Osteocyte (in vitro differentiated cells): Measurements from ENCODE around the gene MEIOB. TPM values are rescaled to one million over a fixed set of nuclear protein-coding genes. Genes with fewer than 3 reads are reported as not detected.

Source experiments
- DNase-seq: peaks from one replicate; pipeline ENCODE4 v3.0.0; 2021; ENCODE audit warnings: mixed read lengths; ENCODE audit not compliant: unreplicated experiment; ENCODE audit errors: extremely low spot score
- H3K27ac Mint-ChIP-seq: one replicate; pipeline ENCODE4 v1.8.0; 2021; ENCODE audit warnings: mild to moderate bottlenecking, mixed read lengths; ENCODE audit not compliant: unreplicated experiment
- H3K27me3 Mint-ChIP-seq: one replicate; pipeline ENCODE4 v1.8.0; 2021; ENCODE audit warnings: mixed read lengths; ENCODE audit not compliant: unreplicated experiment
- H3K36me3 Mint-ChIP-seq: one replicate; pipeline ENCODE4 v1.8.0; 2021; ENCODE audit warnings: mixed read lengths; ENCODE audit not compliant: unreplicated experiment
- H3K4me1 Mint-ChIP-seq: one replicate; pipeline ENCODE4 v1.8.0; 2021; ENCODE audit warnings: mixed read lengths; ENCODE audit not compliant: unreplicated experiment
- H3K4me3 Mint-ChIP-seq: one replicate; pipeline ENCODE4 v1.8.0; 2021; ENCODE audit warnings: mild to moderate bottlenecking, moderate library complexity, mixed read lengths; ENCODE audit not compliant: unreplicated experiment
- H3K9me3 Mint-ChIP-seq: one replicate; pipeline ENCODE4 v1.8.0; 2021; ENCODE audit warnings: mixed read lengths; ENCODE audit not compliant: unreplicated experiment
- CTCF ChIP-seq: fragments of 200-600 bp; sonication (generic); IDR thresholded peaks from 2 replicates; pipeline ENCODE4 v1.5.0; 2021; ENCODE audit warnings: antibody characterized with exemption, mild to moderate bottlenecking, moderate library complexity
- total RNA-seq: library from RNA; stranded (reverse); gene quantifications from 2 replicates; pipeline ENCODE4 v1.2.1, GENCODE V29; 2021

MEIOB gene
- total RNA-seq, 1 donor from 2014 or later: 1.2 TPM

DNA sequence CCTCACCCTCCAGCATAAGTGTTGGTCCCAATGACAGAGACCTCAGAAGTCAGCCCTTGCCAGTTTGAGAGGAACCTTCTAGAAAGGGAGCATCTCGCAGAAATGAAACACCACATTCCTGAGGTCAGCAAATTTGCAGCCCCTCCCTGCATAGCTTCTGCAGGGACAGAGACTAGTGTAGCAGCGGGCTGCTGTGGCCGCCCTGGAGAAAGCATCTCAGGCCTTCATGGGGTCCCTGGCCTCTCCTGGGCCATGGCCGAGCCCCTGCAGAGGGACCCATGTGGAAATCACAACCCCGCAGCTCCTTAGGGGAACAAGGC lies 34.8 kb upstream of the MEIOB start:
- no peak for DNase-seq
- no peak for TF ChIP-seq CTCF
- peaks cover 21% of the 10 kb centered on the region for H3K4me1 Mint-ChIP-seq
- H3K9me3 Mint-ChIP-seq: no peaks in the 10 kb centered on the region
- H3K27me3 Mint-ChIP-seq: peaks cover 4% of the 10 kb centered on the region
- no peaks in the 10 kb centered on the region for H3K36me3 Mint-ChIP-seq
- H3K4me3 Mint-ChIP-seq: no peak overlapping the region
- H3K27ac Mint-ChIP-seq: no peak overlapping the region

- H3K27ac Mint-ChIP-seq: peak overlapping the region; percentile 19
- no peak overlapping the region for H3K4me3 Mint-ChIP-seq
- no peak for DNase-seq
- peaks cover 4% of the 10 kb centered on the region for H3K27me3 Mint-ChIP-seq
- no peak for TF ChIP-seq CTCF
- no peaks in the 10 kb centered on the region for H3K9me3 Mint-ChIP-seq
- peaks cover 21% of the 10 kb centered on the region for H3K4me1 Mint-ChIP-seq
- H3K36me3 Mint-ChIP-seq: no peaks in the 10 kb centered on the region
These were observed 34.3 kb upstream of the MEIOB start for GRCh38 chr16:1906055-1906845.

GRCh38 chr16:1903845-1904840 lies 32.2 kb upstream of the MEIOB start:
- DNase-seq: no peak
- H3K36me3 Mint-ChIP-seq: no peaks in the 10 kb centered on the region
- no peak overlapping the region for H3K27ac Mint-ChIP-seq
- no peak overlapping the region for H3K4me3 Mint-ChIP-seq
- H3K27me3 Mint-ChIP-seq: peaks cover 8% of the 10 kb centered on the region
- H3K4me1 Mint-ChIP-seq: peaks cover 13% of the 10 kb centered on the region
- no peaks in the 10 kb centered on the region for H3K9me3 Mint-ChIP-seq
- no peak for TF ChIP-seq CTCF

GRCh38 chr16:1903220-1903574 lies 31.2 kb upstream of the MEIOB start:
- no peak for DNase-seq
- Mint-ChIP-seq H3K27ac (no peak overlapping the region), H3K27me3 (peaks cover 14% of the 10 kb centered on the region), H3K9me3 (no peaks in the 10 kb centered on the region), H3K36me3 (no peaks in the 10 kb centered on the region), H3K4me1 (peaks cover 10% of the 10 kb centered on the region), H3K4me3 (no peak overlapping the region)
- no peak for TF ChIP-seq CTCF
